Measurements from ENCODE around the gene VLDLR.

VLDLR gene

DNA sequence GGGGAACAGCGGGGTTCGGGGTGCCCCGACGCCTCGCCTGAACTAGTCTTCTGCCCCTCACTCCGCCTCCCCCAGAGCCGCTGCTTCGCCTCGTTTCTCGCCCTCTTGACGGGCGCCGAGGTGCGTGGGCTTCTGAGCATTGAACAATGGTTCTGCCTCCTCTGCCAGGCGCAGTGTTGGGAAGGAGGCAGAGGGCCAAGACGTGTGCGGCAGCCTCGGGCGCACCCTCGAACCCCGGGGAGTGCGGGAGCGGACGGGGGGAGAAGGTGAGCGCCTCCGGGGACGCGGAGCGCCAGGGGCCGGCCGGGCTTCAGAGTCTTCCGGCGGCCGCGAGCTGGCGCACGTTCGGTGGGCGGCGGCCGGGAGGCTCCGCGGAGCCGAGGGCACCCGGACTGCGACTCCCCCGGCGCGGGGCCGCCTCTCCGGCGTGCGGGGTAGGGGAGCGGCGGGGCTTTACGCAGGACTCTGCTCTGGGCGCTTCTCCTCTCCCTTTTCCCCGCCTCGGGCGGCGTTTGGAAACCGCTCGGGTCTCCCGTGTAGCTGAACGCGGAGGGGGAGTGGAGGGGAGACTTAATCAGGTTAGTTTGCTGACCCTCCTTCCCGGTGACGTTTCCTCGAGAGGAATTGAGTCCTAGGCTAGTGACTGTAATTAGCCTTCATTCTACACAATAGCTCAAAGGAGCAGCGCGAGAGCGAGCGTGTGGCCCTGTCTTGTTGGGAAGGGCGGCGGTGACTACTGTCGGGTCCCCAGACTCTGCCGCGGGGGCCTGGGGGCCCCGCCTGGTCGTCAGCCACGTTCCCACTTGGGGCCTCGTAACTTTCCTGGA lies 1.1 kb downstream of the VLDLR start:
- DNase-seq: no peak

DNA sequence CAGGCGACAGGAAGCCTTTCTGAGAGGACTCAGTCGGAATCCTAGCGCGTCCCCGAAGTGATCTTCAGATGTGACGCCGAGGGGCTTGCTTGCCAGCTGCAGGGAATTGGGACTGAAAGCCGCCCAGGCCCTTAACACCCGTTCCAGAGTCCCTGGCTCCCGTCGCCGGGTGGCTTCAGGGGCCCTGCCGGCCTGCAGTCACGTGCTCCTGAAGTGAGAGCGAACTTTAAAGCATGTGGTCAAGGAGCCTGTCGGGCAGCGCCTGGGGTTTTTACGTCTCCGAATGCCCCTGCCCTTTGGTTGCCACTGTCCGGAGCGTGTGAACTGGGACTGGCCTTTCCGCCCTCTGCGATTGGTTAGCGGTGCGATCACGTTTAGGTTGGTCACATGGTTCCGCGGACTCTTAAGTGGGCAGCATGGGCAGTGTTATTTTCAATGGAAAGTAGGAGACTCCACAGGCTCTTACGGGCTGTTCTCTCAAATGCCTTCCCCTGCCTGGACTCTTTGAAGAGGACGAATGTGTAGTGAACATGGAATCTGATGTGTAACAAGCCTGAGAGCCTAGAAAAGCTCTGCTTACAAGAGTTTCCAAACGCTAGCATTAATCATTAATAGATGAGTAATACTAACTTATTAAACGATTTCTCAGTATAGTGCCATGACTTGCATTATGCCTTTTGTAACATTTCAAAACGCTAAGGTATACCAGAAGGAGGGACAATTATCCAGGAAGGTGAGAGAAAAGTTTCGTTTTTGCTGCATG lies 1.9 kb downstream of the VLDLR start:
- DNase-seq: no peak

DNA sequence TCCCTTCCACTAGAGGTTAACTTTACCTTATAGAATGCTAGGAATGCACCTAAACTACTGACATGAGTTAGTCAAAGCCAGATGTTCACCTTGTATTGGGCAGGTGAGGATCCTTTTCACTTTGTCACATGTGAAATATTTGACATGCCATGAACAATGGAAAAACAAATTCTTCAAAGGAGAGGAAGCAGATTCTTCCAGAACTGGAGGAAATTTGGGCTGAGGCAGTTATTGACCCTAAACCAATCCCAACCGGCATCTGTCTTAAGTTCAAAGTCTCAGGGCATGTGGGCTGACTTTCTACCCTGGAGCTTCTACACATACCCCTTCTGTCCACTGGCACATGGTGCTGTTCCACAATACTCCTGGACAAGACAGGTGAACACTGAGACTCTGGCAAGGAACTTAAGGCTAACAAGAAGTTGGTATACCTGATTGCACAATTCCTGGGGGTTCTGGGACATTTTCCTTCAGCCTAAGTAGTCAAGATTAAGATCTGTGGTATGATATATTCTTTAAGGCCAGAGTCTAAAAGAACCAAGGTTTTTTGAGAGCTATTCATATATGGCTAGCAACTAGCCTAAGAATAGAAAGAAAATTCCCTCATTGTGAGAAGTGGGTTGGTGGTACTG lies 2.6 kb downstream of the VLDLR start:
- DNase-seq: no peak

DNA sequence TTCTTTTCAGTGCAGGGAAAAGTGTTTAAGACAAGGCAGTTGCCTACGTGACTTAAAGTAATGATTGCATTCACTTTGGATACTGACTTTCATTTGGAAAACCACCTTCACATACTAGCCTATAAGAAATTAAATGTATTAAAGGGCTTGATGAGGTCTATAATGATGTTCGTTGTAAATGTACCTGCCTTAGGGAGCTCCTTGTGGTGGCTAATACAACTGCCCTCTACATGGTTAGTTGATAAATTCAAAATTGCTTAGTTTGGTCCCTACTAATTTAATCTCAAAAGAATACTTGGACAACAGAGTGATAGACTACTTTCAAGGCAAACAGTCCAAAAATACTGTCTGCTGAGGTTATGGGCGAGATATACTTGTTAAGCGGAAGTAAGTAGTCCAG lies 3.8 kb downstream of the VLDLR start:
- DNase-seq: no peak

DNA sequence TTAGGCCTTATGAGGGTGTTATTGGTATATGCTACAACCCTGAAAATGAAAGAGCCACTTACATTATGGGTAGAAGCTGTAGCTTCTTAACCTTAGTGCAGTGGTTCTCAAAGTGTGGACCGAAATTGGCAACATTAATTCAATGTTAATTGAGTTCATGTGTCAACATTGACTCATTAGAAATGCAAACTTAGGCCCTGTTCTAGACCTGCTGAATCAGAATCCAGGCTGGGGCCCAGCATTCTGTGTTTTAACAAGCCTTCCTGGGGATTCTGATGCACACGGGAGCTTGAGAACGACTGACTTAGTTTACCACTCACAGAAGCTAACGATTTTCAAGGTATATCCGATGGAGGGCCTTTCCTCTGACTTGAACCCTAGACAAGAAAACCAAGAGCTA lies 7.3 kb downstream of the VLDLR start:
- DNase-seq: no peak

DNA sequence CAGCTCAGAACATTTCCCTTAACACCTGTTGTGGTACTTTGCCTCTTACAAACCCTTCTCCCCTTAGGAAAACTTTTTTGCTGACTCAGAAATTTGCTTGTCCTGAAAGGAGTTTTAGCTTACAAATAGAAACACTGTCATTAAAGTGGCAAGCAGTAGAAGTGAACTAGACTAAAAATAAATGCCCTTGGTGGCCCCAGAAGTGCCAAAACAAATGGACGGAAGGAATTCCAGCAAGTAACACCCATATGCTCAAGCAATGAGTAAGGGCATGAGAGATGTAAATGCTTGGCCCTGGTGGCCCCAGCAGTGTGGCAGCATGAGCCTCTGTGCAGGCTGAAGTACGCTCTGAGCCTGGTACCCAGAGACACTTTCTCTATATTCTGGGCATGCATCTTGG lies 8.6 kb downstream of the VLDLR start:
- DNase-seq: no peak

DNA sequence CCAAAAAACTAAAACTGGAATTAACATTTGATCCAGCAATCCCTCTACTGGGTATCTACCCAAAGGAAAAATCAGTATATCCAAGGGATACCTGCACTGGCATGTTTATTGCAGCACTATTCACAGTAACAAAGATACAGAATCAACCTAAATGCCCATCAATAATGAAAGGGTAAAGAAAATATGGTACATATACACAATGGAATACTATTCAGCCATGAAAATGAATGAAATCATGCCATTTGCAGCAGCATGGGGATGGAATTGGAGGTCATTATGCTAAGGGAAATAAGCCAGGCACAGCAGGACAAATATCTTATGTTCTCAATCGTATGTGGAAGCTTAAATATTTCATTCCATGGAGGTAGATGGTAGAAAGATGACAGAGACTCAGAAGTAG lies 9.7 kb downstream of the VLDLR start:
- no peak for DNase-seq

DNA sequence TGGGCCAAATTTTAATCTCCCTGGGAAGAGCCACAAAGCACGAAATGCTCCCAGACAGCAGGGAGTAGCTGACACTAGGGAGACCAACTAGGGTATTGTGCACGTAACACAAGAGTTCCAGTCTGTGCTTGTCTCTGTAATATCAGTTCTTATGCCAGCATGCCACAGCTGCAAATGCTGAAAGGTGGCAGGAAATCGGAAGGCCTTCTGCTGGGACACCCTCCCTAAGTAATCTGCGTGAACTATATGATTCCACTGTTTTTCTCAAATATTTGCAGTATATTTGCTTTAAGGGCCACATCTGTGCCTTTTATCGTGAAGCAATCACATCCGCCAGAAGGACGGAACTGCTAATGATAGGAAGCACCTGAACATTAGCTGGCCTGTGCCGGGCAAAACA lies 12.6 kb downstream of the VLDLR start:
- DNase-seq: no peak

DNA sequence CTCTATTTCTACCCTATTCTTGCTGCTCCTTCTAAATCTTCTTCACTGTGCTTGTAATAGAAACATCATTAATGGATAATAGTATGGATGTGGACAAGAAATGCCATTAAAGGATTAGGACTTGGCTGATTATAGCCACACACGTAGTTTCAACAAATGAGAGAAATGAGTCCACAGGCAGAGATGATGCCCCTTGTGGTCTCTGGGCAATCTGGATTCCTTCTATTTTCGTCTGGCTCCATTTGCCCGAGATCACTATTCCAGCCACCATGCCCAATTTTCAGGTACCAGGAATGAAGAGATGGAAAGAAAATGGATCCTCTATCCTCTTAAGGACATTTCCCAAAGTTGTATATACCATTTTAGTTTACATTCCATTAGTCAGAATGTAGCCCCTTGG lies 13.2 kb downstream of the VLDLR start:
- no peak for DNase-seq

DNA sequence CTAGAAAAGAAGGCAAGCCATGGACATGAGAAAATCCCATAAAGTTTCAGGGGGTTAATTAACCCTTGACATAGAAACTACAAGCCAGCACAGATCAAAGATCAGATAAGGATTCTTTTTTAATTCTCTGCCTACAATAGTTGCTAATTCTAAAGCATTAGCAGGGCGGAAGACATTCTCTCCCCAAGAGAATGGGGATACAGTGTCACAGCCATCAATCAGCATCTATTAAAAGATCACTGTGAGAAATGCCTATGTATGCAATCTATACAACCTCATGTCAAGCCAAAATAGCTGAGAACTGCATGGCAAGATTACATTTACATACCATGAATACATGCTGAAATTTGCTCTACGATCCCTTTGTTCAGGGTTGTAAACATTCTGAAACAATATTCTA lies 14.3 kb downstream of the VLDLR start:
- no peak for DNase-seq

DNA sequence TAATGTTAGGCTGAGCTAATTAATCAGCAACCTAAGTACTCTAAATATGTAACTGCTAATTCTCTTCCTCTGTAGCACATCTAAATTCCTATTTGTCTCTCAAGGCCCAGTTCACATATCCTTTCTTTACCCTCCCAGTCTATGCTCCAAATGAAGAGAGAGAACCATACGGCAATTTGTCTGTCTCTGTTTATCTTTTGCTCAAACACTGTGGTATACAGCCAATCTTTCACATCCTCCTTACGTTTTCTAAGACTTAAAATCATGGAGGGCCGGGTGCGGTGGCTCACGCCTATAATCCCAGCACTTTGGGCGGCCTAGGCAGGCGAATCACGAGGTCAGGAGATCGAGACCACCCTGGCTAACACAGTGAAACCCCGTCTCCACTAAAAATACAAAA lies 15.8 kb downstream of the VLDLR start:
- no peak for DNase-seq

DNA sequence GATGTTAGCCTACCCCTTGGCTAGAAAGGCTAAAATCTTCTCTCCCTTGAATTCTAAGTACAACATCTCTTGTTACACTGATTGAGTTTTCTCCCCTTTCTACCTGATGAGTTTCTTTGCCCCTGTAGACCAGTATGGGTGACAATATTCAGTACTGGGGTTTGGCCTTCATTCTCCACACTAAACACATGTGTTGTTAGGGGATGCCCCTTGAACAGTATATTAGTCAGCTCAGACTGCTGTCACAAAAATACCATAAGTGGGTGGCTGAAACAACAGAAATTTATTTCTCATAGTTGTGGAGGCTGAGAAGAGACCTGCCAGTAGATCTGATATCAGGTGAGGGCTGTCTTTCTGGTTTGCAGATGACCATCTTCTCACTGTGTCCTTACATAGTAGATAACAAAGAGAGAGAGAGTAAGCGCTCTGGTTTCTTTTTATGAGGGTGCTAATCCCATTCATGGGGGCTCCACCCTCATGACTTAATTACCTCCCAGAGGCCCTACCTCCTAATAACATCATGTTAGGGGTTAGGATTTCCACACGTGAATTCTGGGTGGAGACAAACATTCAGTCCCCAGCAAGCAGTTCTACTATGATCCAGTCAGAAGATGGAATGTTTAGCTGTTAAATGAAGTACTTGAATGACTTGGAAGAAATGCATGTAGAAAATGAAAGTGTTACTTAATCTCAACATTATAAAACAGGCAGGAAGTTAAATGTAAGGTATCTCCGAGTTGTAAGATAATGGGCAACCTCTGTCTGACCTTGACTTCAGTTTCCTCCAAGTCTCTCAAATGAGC lies 17.5 kb downstream of the VLDLR start:
- DNase-seq: no peak

DNA sequence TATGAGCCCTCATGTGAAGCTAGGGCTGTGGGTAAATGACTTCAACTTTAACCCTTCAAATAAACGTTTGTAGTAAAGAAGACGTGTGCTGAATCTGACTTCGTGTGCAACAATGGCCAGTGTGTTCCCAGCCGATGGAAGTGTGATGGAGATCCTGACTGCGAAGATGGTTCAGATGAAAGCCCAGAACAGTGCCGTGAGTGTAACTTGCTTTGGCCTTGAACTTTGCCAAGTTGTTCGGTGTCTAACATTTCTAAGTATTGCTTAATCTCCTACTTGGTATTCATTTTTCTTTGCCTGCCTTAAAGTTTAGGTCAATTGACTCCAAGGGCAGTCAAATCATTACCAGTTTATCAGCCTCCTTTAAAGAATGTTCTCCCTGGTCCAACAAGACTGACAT lies 18.2 kb downstream of the VLDLR start:
- DNase-seq: no peak

DNA sequence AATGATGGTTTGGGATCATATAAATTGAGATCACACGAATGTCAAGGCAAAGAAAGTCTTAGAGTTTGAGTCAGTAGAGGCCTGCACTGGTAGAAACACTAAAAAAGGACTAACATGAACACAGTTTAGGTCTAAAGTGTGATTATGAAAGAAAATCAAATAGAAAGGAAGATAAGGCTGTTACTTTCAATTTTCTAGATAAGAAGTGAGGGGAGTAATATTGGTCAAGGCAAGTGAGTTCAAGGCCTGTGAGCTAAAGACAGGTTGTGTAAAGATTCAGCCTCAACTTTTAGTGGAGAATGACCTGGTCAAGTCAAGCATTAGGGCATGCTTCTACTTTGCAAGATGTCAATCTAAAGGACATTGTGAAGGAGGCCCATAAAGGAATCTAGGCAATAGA lies 19.0 kb downstream of the VLDLR start:
- DNase-seq: no peak

DNA sequence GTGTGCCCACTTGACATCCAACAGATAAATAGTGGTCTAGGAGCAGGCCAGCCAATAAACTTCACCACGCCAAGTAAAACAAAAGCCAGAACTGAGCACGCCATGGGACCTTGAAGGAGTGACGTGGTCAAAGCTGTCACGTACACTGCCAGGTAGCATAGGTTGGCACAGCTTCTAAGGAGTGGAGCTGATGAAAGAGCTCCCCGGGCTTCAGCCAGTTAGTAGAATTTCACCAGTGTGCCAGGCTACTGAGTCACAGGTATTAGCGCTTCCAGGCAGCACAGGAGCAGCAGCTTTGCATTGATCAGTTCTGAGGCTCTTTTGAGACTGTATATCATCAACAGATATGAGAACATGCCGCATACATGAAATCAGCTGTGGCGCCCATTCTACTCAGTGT lies 19.4 kb downstream of the VLDLR start:
- DNase-seq: no peak

DNA sequence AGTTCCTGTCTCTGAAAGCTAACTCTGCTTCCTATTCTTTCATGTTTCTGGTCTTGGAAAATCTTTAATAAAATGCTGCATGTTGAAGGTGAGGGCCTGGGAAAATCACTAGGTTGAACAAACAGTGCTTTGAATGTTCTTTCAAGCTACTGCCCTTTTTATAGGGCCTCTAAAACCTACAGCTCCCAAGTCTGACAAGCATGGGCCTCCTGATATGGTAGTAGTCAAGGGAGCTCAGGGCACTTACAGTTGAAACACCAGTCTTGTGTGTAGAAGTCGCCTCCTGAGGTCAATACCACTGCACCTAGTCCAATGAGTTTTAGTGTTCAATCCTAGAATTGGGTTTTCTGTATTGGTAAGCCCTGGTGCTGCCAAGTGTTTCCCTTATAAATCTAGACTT lies 20.5 kb downstream of the VLDLR start:
- no peak for DNase-seq

DNA sequence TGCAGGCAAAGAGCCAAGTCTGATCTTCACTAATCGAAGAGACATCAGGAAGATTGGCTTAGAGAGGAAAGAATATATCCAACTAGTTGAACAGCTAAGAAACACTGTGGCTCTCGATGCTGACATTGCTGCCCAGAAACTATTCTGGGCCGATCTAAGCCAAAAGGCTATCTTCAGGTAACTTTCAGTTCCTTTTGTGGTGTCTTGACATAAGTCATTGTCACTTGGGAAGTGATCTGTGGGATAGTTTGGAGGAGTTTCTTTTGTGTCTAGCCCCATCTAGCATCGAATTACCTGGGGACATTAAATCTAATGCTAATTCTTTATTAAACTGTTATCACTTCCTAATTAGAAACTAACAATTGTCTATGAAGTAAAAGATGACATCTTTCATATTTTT lies 24.0 kb downstream of the VLDLR start:
- no peak for DNase-seq

DNA sequence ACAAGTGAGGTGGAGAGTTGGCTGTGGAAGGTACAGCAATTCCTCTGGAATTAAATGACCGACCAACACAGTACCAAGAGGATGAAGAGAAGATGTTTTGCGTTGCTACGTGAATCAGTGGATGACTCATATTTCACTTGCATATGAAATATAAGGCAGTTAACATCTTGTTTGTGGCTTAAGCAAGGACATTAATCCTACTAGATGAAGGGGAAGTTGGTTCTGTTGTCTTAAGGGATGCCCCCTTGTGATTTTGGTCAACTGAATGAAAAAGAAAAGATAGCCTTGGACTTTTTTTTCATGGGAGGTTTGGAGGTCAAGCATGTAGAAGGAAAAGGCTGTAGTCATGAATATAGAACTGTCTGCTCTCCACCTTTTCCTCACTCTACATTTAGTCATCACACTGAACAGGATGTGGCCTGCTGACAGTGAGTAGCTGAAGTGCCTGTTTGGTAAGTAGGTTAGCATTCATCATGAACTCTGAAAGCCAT lies 33.9 kb downstream of the VLDLR start:
- no peak for DNase-seq

DNA sequence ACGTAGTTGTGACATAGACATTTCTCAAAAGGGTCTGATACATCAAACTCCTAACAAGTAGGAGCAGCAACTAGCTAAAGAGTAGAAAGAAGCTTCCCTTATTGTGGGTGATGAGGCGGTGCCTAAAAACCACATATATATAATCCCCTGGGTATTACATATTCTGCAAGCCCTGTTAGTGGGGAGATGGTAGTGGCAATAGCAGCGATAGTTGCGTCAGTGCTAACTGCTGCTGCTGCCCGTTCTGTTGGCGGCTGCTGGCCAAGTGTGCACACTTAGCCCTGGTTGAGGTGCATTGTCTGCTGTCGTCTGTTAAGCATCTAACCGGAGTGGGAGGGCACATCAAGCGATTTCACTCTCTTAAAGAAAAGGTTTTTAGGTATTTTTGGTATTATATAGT lies 35.8 kb downstream of the VLDLR start:
- DNase-seq: no peak

DNA sequence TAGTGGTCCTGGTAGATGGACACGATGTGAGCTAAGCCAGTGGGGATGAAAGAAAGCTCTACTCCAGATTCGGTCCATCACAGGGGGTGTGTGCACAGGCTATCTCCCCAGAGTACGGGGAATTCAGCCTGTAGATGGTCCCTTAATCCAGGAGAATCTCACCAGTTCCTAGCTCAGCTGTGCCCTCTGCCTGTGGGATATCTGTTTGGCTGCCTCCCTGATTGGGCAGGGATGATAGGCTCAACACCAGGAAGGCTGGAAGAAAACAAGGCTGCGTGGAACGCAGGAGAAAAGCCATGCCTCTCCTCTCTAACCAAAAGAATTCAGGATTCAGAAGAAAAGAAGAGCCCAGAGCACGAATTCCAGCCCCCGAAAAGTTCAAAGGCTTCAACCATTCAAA lies 40.9 kb downstream of the VLDLR start:
- DNase-seq: no peak

DNA sequence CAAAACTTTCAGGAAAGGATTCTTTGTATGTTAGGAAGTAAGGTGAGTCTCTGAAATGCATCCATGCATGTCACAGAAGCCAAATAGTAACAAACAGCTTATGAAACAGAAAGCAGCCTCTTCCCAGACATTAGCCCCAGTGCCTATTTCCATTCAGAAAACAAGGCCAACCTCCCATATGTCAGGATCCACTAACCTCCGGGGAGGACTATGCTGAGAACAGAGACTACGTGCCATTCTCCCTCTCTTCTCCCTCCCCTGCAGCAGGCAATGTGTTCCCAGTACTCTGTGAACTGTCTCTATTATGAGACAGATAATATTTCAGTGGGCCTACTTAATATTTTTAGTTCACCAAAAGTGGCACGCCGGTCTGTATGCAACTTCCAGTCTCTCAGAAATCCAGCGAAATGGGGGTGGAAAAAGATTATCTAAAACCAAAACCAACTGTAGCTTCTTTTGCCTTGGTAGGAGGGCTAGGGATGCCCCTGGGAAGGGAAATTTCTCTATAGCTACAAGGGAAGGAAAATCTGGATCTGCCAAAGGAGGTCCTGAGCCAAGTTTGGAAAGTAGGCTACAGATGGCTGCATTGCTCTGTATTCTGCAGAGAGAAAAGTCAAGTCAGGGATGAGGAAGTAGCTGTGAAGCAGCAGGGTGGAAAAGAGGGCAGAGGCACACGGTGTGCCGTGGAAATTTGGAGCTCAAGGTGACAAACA lies 42.0 kb downstream of the VLDLR start:
- no peak for DNase-seq

Data from activated naive CD4-positive, alpha-beta T cell (primary cell).